Measurements from ENCODE around the gene ACADL. TPM values are rescaled to one million over a fixed set of nuclear protein-coding genes. Genes with fewer than 3 reads are reported as not detected.

The ACADL gene
- total RNA-seq, 1 experiment from 2014 or later = not detected

- Histone ChIP-seq H3K27ac (ENCODE audit: low read depth, low read length) (peak overlapping the region; percentile 82), H3K4me3 (replicated peaks in 1 of 2; ENCODE audit: low read depth in 1 of 2, low read length in 2 of 2) (peak overlapping the region; percentile 68 to 72), H2AFZ (ENCODE audit: low read depth, low read length, poor library complexity, severe bottlenecking) (no peak overlapping the region), H3K4me1 (ENCODE audit: control insufficient read depth in 1 of 2, insufficient read depth in 2 of 2, low read length in 2 of 2) (peaks cover 23 to 44% of the 10 kb centered on the region in 2 experiments), H3K4me2 (ENCODE audit: low read length) (peak overlapping the region; percentile 82), H3K9ac (ENCODE audit: low read length) (peak overlapping the region; percentile 76), H3K9me3 (ENCODE audit: control insufficient read depth in 1 of 2, insufficient read depth in 1 of 2, low read depth in 1 of 2, low read length in 2 of 2) (no peaks in the 10 kb centered on the region), H3K79me2 (ENCODE audit: insufficient read depth, low read length) (peaks cover 13% of the 10 kb centered on the region; the same call in 1 of the 2 replicates), H3K9me2 (ENCODE audit: insufficient read depth) (no peaks in the 10 kb centered on the region), H3K27me3 (ENCODE audit: insufficient read depth, low read length) (no peaks in the 10 kb centered on the region), H4K20me1 (ENCODE audit: insufficient read depth) (no peaks in the 10 kb centered on the region), H3K36me3 (ENCODE audit: control insufficient read depth in 1 of 2, insufficient read depth in 2 of 2, low read length in 2 of 2) (no peaks in the 10 kb centered on the region)
- ChIA-PET POLR2A (interaction anchor here (0.9 kb wide), 1 partner anchor 16 kb away, joined by 3 read pairs; no protein-coding TSS in a partner anchor), RAD21 (ENCODE audit: low non-redundant PET in 1 of 2, low total read pairs in 2 of 2, uncharacterized antibody in 2 of 2, unreplicated experiment in 2 of 2) (no interaction called here), CTCF (interaction anchor here (0.8 kb wide), 1 partner anchor 24 kb away, joined by 3 read pairs; no protein-coding TSS in a partner anchor)
- peak; percentile 10 for TF ChIP-seq POLR2A (IDR thresholded peaks at IDR 0.05; ENCODE audit: borderline replicate concordance, extremely low read depth, insufficient read depth, insufficient read length)
- no peak for TF ChIP-seq EZH2 (IDR thresholded peaks at IDR 0.05)
- peak; percentile 49 for TF ChIP-seq MAX (IDR thresholded peaks at IDR 0.05)
- TF ChIP-seq ZBTB33 (IDR thresholded peaks at IDR 0.05; ENCODE audit: extremely low read depth, insufficient replicate concordance, low read length) = no peak
- TF ChIP-seq TCF7L2 (IDR thresholded peaks at IDR 0.05; ENCODE audit: borderline replicate concordance, extremely low read depth, insufficient read depth, insufficient read length) = peak; percentile 78
- TF ChIP-seq ZNF274 (IDR thresholded peaks at IDR 0.05; ENCODE audit: low read depth, low read length) = no peak
- no peak for TF ChIP-seq CTCF (IDR thresholded peaks at IDR 0.05 in 2 of 3, conservative IDR thresholded peaks at IDR 0.05 in 1 of 3; ENCODE audit: borderline replicate concordance in 1 of 3, insufficient read depth in 1 of 3, low read depth in 2 of 3, low read length in 2 of 3)
- TF ChIP-seq EGR1 (IDR thresholded peaks at IDR 0.05; ENCODE audit: low read depth) = peak; percentile 29; the same call in 1 of the 2 replicates
- ATAC-seq (peak; percentile 77), DNase-seq (ENCODE audit: low read depth, low spot score) (peak; percentile 88)
- intact Hi-C loops (cut with micrococcal nuclease) = loop anchor here (5.0 kb wide), 2 partner anchors 168 to 743 kb away; partner anchors contain the start of gene RPE
- BruUV-seq (replicated peaks) = TSS peak; percentile 61
Measured at GRCh38 chr2:210170446-210171303, 54.6 kb downstream of the ACADL start.

Measured in HCT116 (cell line).